SK-N-DZ (cell line): ENCODE results near the gene GIMAP5.

ENCODE experiments used
- DNase-seq: peaks from one replicate; pipeline ENCODE4 v3.0.0-alpha.2; 2015; ENCODE audit warnings: low spot score

The GIMAP5 gene

GRCh38 chr7:150735596-150736358 lies 1.4 kb upstream of the GIMAP5 start:
- DNase-seq: no peak

- DNase-seq: no peak
These were observed 354 bp upstream of the GIMAP5 start for GRCh38 chr7:150736864-150737263.

GRCh38 chr7:150738092-150738491 lies 874 bp downstream of the GIMAP5 start:
- DNase-seq: no peak

GRCh38 chr7:150738591-150739001 lies 1.4 kb downstream of the GIMAP5 start:
- no peak for DNase-seq

GRCh38 chr7:150739033-150739432 lies 1.8 kb downstream of the GIMAP5 start:
- DNase-seq: no peak

GRCh38 chr7:150740053-150740452 lies 2.8 kb downstream of the GIMAP5 start:
- DNase-seq: no peak

GRCh38 chr7:150742286-150742968 lies 5.2 kb downstream of the GIMAP5 start:
- no peak for DNase-seq

- no peak for DNase-seq
These were observed 6.9 kb downstream of the GIMAP5 start for GRCh38 chr7:150744041-150744656.

- no peak for DNase-seq
These were observed 7.9 kb downstream of the GIMAP5 start for GRCh38 chr7:150745086-150745485.

- no peak for DNase-seq
These were observed 8.7 kb downstream of the GIMAP5 start for GRCh38 chr7:150745876-150746275.

GRCh38 chr7:150746921-150747320 lies 9.7 kb downstream of the GIMAP5 start:
- no peak for DNase-seq

GRCh38 chr7:150748376-150748775 lies 11.2 kb downstream of the GIMAP5 start:
- no peak for DNase-seq

GRCh38 chr7:150751702-150752101 lies 14.5 kb downstream of the GIMAP5 start:
- DNase-seq: no peak

- no peak for DNase-seq
These were observed 16.0 kb downstream of the GIMAP5 start for GRCh38 chr7:150753239-150753638.

- DNase-seq: no peak
These were observed 16.8 kb downstream of the GIMAP5 start for GRCh38 chr7:150753826-150754603.

- DNase-seq: no peak
These were observed 17.7 kb downstream of the GIMAP5 start for GRCh38 chr7:150754951-150755350.

GRCh38 chr7:150755473-150756099 lies 18.4 kb downstream of the GIMAP5 start:
- DNase-seq: no peak

- no peak for DNase-seq
These were observed 18.9 kb downstream of the GIMAP5 start for GRCh38 chr7:150756166-150756565.

- DNase-seq: no peak
These were observed 19.6 kb downstream of the GIMAP5 start for GRCh38 chr7:150756858-150757257.

- DNase-seq: no peak
These were observed 22.3 kb downstream of the GIMAP5 start for GRCh38 chr7:150759479-150759878.

GRCh38 chr7:150766334-150766709 lies 29.1 kb downstream of the GIMAP5 start:
- DNase-seq: no peak

- DNase-seq: no peak
These were observed 32.5 kb downstream of the GIMAP5 start for GRCh38 chr7:150769768-150770167.
